Measurements from ENCODE around the gene SRF.

The SRF gene

GRCh38 chr6:43143235-43144128 is 27.6 kb upstream of the SRF start:
- no peak overlapping the region for H3K27ac ChIP-seq
- no peak for TF ChIP-seq CTCF (conservative IDR thresholded peaks at IDR 0.05)

- no peak overlapping the region for H3K27ac ChIP-seq
- no peak for TF ChIP-seq CTCF (conservative IDR thresholded peaks at IDR 0.05)
Observed at GRCh38 chr6:43144879-43145278, 26.2 kb upstream of the SRF start.

- TF ChIP-seq CTCF (conservative IDR thresholded peaks at IDR 0.05) = no peak
- peak overlapping the region; percentile 42 for H3K27ac ChIP-seq
Observed at GRCh38 chr6:43146261-43146660, 24.8 kb upstream of the SRF start.

GRCh38 chr6:43146709-43147688 is 24.1 kb upstream of the SRF start:
- peak overlapping the region; percentile 42 for H3K27ac ChIP-seq
- TF ChIP-seq CTCF (conservative IDR thresholded peaks at IDR 0.05) = no peak

GRCh38 chr6:43147691-43148477 is 23.2 kb upstream of the SRF start:
- TF ChIP-seq CTCF (conservative IDR thresholded peaks at IDR 0.05) = no peak

GRCh38 chr6:43149265-43149664 is 21.8 kb upstream of the SRF start:
- TF ChIP-seq CTCF (conservative IDR thresholded peaks at IDR 0.05) = no peak
- H3K27ac ChIP-seq = peak overlapping the region; percentile 70

More at GRCh38 chr6:43147691-43148477, 23.2 kb upstream of the SRF start:
- H3K27ac ChIP-seq = peak overlapping the region; percentile 42; the same call in 1 of the 2 replicates
